Measurements from ENCODE around the gene C20orf144.

GRCh38 chr20:33673410-33674293 is 11.5 kb downstream of the C20orf144 start:
- TF ChIP-seq CTCF (IDR thresholded peaks at IDR 0.05; ENCODE audit: low read depth, low read length) (no peak), EZH2phosphoT487 (IDR thresholded peaks at IDR 0.05; ENCODE audit: low read depth) (no peak)

Measured in OCI-LY3 (cell line).